ENCODE data around the gene RASSF6.

GRCh38 chr4:73603854-73604584 is 16.2 kb downstream of the RASSF6 start:
- TF ChIP-seq, protein P1, sequence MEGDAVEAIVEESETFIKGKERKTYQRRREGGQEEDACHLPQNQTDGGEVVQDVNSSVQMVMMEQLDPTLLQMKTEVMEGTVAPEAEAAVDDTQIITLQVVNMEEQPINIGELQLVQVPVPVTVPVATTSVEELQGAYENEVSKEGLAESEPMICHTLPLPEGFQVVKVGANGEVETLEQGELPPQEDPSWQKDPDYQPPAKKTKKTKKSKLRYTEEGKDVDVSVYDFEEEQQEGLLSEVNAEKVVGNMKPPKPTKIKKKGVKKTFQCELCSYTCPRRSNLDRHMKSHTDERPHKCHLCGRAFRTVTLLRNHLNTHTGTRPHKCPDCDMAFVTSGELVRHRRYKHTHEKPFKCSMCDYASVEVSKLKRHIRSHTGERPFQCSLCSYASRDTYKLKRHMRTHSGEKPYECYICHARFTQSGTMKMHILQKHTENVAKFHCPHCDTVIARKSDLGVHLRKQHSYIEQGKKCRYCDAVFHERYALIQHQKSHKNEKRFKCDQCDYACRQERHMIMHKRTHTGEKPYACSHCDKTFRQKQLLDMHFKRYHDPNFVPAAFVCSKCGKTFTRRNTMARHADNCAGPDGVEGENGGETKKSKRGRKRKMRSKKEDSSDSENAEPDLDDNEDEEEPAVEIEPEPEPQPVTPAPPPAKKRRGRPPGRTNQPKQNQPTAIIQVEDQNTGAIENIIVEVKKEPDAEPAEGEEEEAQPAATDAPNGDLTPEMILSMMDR (IDR thresholded peaks at IDR 0.05), result no peak
- TF ChIP-seq EP300 (IDR thresholded peaks at IDR 0.05), result no peak
